Neural cell (in vitro differentiated cells): ENCODE measurements around the gene MSH3. TPM values are rescaled to one million over a fixed set of nuclear protein-coding genes. Genes with fewer than 3 reads are reported as not detected.
"Not testable (repeated sequence)": the region's sequence is repeated elsewhere in the genome, so short reads cannot be mapped to it uniquely, and the experiment has no call there.

Source experiments
- H2AFZ ChIP-seq: fragments of 200-600, 300-800 bp; sonication (generic), shearing (Covaris generic); 2 replicates; pipeline ENCODE4 v1.6.0; 2014; ENCODE audit warnings: low read depth, mild to moderate bottlenecking, antibody characterized with exemption, low read length, moderate library complexity
- H3F3A ChIP-seq: fragments of 200-600 bp; shearing (Covaris generic); 2 replicates; pipeline ENCODE4 v1.6.1; 2016; ENCODE audit warnings: mild to moderate bottlenecking, moderate library complexity, mixed read lengths, antibody characterized with exemption, low read length; ENCODE audit not compliant: insufficient read depth, poor library complexity, severe bottlenecking
- H3K27ac ChIP-seq: fragments of 200-600, 300-800 bp; sonication (generic), shearing (Covaris generic); 2 replicates; pipeline ENCODE4 v1.5.1; 2014; ENCODE audit warnings: mild to moderate bottlenecking, low read length, moderate library complexity
- H3K27me3 ChIP-seq: fragments of 300-800, 200-600 bp; sonication (generic), shearing (Covaris generic); 2 replicates; pipeline ENCODE4 v1.6.0; 2014; ENCODE audit warnings: mild to moderate bottlenecking, low read depth, low read length, moderate library complexity; ENCODE audit not compliant: insufficient read depth
- H3K36me3 ChIP-seq: fragments of 300-800, 200-600 bp; sonication (generic), shearing (Covaris generic); 2 replicates; pipeline ENCODE4 v1.5.1; 2014; ENCODE audit warnings: mild to moderate bottlenecking, antibody characterized with exemption, low read length, moderate library complexity; ENCODE audit not compliant: insufficient read depth
- H3K4me2 ChIP-seq: fragments of 300-800, 200-600 bp; sonication (generic), shearing (Covaris generic); 2 replicates; pipeline ENCODE4 v1.6.0; 2014; ENCODE audit warnings: mild to moderate bottlenecking, low read length
- H3K4me3 ChIP-seq: fragments of 300-800, 200-600 bp; sonication (generic), shearing (Covaris generic); 2 replicates; pipeline ENCODE4 v1.5.1; 2014; ENCODE audit warnings: mild to moderate bottlenecking, low read length, moderate library complexity
- H3K79me2 ChIP-seq: fragments of 200-600 bp; shearing (Covaris generic); replicated peaks from 2 replicates; pipeline ENCODE4 v1.6.0; 2014; ENCODE audit warnings: mild to moderate bottlenecking, low read length, moderate library complexity; ENCODE audit not compliant: insufficient read depth
- H3K9ac ChIP-seq: fragments of 300-800, 200-600 bp; sonication (generic), shearing (Covaris generic); 2 replicates; pipeline ENCODE4 v1.6.1; 2016; ENCODE audit warnings: mild to moderate bottlenecking, low read length, mixed read lengths
- H3K9me2 ChIP-seq: fragments of 200-600 bp; shearing (Covaris generic); 2 replicates; pipeline ENCODE4 v1.6.1; 2016; ENCODE audit warnings: mild to moderate bottlenecking, low read length, mixed read lengths; ENCODE audit not compliant: insufficient read depth
- H3K9me3 ChIP-seq: fragments of 200-600, 300-800 bp; sonication (generic), shearing (Covaris generic); 2 replicates; pipeline ENCODE4 v1.6.1; 2016; ENCODE audit warnings: mild to moderate bottlenecking, mixed run types, low read length, moderate library complexity, mixed read lengths
- H4K20me1 ChIP-seq: fragments of 200-600 bp; shearing (Covaris generic); 2 replicates; pipeline ENCODE4 v1.6.1; 2016; ENCODE audit warnings: mild to moderate bottlenecking, mixed run types; ENCODE audit not compliant: insufficient read depth
- CTCF ChIP-seq: fragments of 450-650 bp; IDR thresholded peaks from 2 replicates; pipeline ENCODE4 v1.5.1; 2014; ENCODE audit warnings: antibody characterized with exemption, mild to moderate bottlenecking, moderate library complexity; ENCODE audit not compliant: poor library complexity, severe bottlenecking
- EP300 ChIP-seq: fragments of 450-650 bp; conservative IDR thresholded peaks from 2 replicates; pipeline ENCODE4 v1.6.1; 2014; ENCODE audit warnings: antibody characterized with exemption, mild to moderate bottlenecking, moderate library complexity; ENCODE audit not compliant: poor library complexity, severe bottlenecking
- EZH2 ChIP-seq: fragments of 200-600, 300-800 bp; shearing (Covaris generic), sonication (generic); IDR thresholded peaks from 2 replicates; pipeline ENCODE4 v1.6.1; 2014; ENCODE audit warnings: antibody characterized with exemption, low read length, borderline replicate concordance, mild to moderate bottlenecking; ENCODE audit not compliant: insufficient read depth, poor library complexity, severe bottlenecking
- MXI1 ChIP-seq: fragments of 450-650 bp; conservative IDR thresholded peaks from 2 replicates; pipeline ENCODE4 v1.6.1; 2014; ENCODE audit warnings: antibody characterized with exemption, mild to moderate bottlenecking; ENCODE audit not compliant: poor library complexity, severe bottlenecking
- POLR2AphosphoS5 ChIP-seq: IDR thresholded peaks from 2 replicates; pipeline ENCODE4 v1.6.1; 2012
- RAD21 ChIP-seq: fragments of 450-650 bp; conservative IDR thresholded peaks from 2 replicates; pipeline ENCODE4 v1.6.1; 2014; ENCODE audit warnings: antibody characterized with exemption, mild to moderate bottlenecking, moderate library complexity
- REST ChIP-seq: IDR thresholded peaks from 2 replicates; pipeline ENCODE4 v1.6.1; 2012; ENCODE audit warnings: borderline replicate concordance
- SMC3 ChIP-seq: fragments of 450-650 bp; conservative IDR thresholded peaks from 2 replicates; pipeline ENCODE4 v1.6.1; 2014; ENCODE audit warnings: antibody characterized with exemption, mild to moderate bottlenecking, moderate library complexity; ENCODE audit not compliant: poor library complexity
- TAF1 ChIP-seq: IDR thresholded peaks from 2 replicates; pipeline ENCODE4 v1.6.1; 2012; ENCODE audit warnings: low read depth
- polyA plus RNA-seq: library from polyadenylated mRNA; depleted of rRNA; stranded (reverse); fragments of >200 nt; gene quantifications from 2 replicates; pipeline ENCODE4 v1.2.3, GENCODE V29; 2014

The MSH3 gene
- polyA plus RNA-seq, 1 donor from 2014 or later = 9.8 TPM

GRCh38 chr5:80656425-80656824 is 2.0 kb downstream of the MSH3 start:
- H3K36me3 ChIP-seq = no peaks in the 10 kb centered on the region
- H3K9ac ChIP-seq = no peak overlapping the region
- H4K20me1 ChIP-seq = no peaks in the 10 kb centered on the region
- H3K27ac ChIP-seq = no peak overlapping the region
- H3K9me3 ChIP-seq = no peaks in the 10 kb centered on the region
- H3K4me3 ChIP-seq = no peak overlapping the region
- H3K4me2 ChIP-seq = no peak overlapping the region
- peaks cover 23% of the 10 kb centered on the region for H3K79me2 ChIP-seq
- H3F3A ChIP-seq = no peaks in the 10 kb centered on the region
- H3K9me2 ChIP-seq = no peaks in the 10 kb centered on the region
- H3K27me3 ChIP-seq = no peaks in the 10 kb centered on the region
- H2AFZ ChIP-seq = no peak overlapping the region
- TF ChIP-seq POLR2AphosphoS5 = no peak
- no peak for TF ChIP-seq EZH2
- TF ChIP-seq RAD21 = no peak
- no peak for TF ChIP-seq TAF1
- no peak for TF ChIP-seq REST
- TF ChIP-seq SMC3 = no peak
- no peak for TF ChIP-seq EP300
- TF ChIP-seq CTCF = no peak
- no peak for TF ChIP-seq MXI1

- H2AFZ ChIP-seq = no peak overlapping the region
- H3K9me3 ChIP-seq = no peaks in the 10 kb centered on the region
- H3K79me2 ChIP-seq = peaks cover 12% of the 10 kb centered on the region
- H3F3A ChIP-seq = no peaks in the 10 kb centered on the region
- H3K4me3 ChIP-seq = no peak overlapping the region
- no peak overlapping the region for H3K9ac ChIP-seq
- no peaks in the 10 kb centered on the region for H4K20me1 ChIP-seq
- H3K27ac ChIP-seq = no peak overlapping the region
- H3K9me2 ChIP-seq = no peaks in the 10 kb centered on the region
- no peak for TF ChIP-seq EZH2
- TF ChIP-seq MXI1 = no peak
- no peak for TF ChIP-seq SMC3
- no peak for TF ChIP-seq CTCF
- TF ChIP-seq REST = no peak
- TF ChIP-seq RAD21 = no peak
- no peak for TF ChIP-seq POLR2AphosphoS5
- no peak for TF ChIP-seq TAF1
- no peak for TF ChIP-seq EP300
- H3K27me3 ChIP-seq = no peaks in the 10 kb centered on the region
- no peaks in the 10 kb centered on the region for H3K36me3 ChIP-seq
- no peak overlapping the region for H3K4me2 ChIP-seq
Measured at GRCh38 chr5:80659106-80659505, 4.7 kb downstream of the MSH3 start.

GRCh38 chr5:80660661-80661060 is 6.2 kb downstream of the MSH3 start:
- H3K9ac ChIP-seq, H2AFZ ChIP-seq, H3K9me2 ChIP-seq, H4K20me1 ChIP-seq, H3K27me3 ChIP-seq, H3K27ac ChIP-seq, H3F3A ChIP-seq, H3K4me2 ChIP-seq, H3K4me3 ChIP-seq, H3K36me3 ChIP-seq, H3K9me3 ChIP-seq: not testable (repeated sequence)
- H3K79me2 ChIP-seq = peaks cover 10% of the 10 kb centered on the region
